Neuronal stem cell (in vitro differentiated cells): ENCODE data around the gene ZBTB7C.
A peak's percentile ranks its signal among the peaks of the same experiment; 100 is the strongest.

ENCODE experiments used
- DNase-seq: peaks from one replicate; pipeline ENCODE4 v3.0.0-alpha.2; 2013; ENCODE audit warnings: low spot score
- H2AFZ ChIP-seq: one replicate; pipeline ENCODE4 v1.6.1; 2013; ENCODE audit warnings: mild to moderate bottlenecking, low read length, inconsistent platforms
- H2AK5ac ChIP-seq: 2 replicates; pipeline ENCODE4 v1.6.1; 2013; ENCODE audit warnings: low read depth, mild to moderate bottlenecking, inconsistent platforms, low read length, moderate library complexity, mixed read lengths
- H2BK120ac ChIP-seq: 2 replicates; pipeline ENCODE4 v1.6.1; 2013; ENCODE audit warnings: low read depth, mild to moderate bottlenecking, inconsistent platforms, low read length, moderate library complexity, mixed read lengths
- H2BK12ac ChIP-seq: one replicate; pipeline ENCODE4 v1.6.1; 2013; ENCODE audit warnings: low read length, inconsistent platforms
- H2BK15ac ChIP-seq: 2 replicates; pipeline ENCODE4 v1.6.1; 2013; ENCODE audit warnings: mild to moderate bottlenecking, low read length, inconsistent platforms, mixed read lengths
- H2BK5ac ChIP-seq: one replicate; pipeline ENCODE4 v1.6.1; 2013; ENCODE audit warnings: inconsistent platforms, mild to moderate bottlenecking, low read length, moderate library complexity
- H3K14ac ChIP-seq: one replicate; pipeline ENCODE4 v1.6.1; 2013; ENCODE audit warnings: low read length, inconsistent platforms
- H3K18ac ChIP-seq: 2 replicates; pipeline ENCODE4 v1.6.1; 2013; ENCODE audit warnings: low read length, inconsistent platforms
- H3K23ac ChIP-seq: 2 replicates; pipeline ENCODE4 v1.6.1; 2013; ENCODE audit warnings: low read depth, mild to moderate bottlenecking, mixed read lengths, low read length, inconsistent platforms; ENCODE audit not compliant: poor library complexity
- H3K27ac ChIP-seq: replicated peaks from 3 replicates; pipeline ENCODE4 v1.5.1; 2013; ENCODE audit warnings: low read length, inconsistent platforms
- H3K27me3 ChIP-seq, 3 experiments: 2 replicates each; pipeline ENCODE4 v1.6.1; 2013; ENCODE audit warnings: low read length in 3 of 3, mild to moderate bottlenecking in 2 of 3, inconsistent platforms in 1 of 3, low read depth in 1 of 3, mixed read lengths in 1 of 3, moderate library complexity in 1 of 3; ENCODE audit not compliant: control insufficient read depth in 3 of 3, insufficient read depth in 3 of 3
- H3K36me3 ChIP-seq, 2 donors: replicated peaks in 1 of 2; 2 replicates each; pipeline ENCODE4 v1.6.1; 2013; ENCODE audit warnings: low read length in 2 of 2; ENCODE audit not compliant: control insufficient read depth in 2 of 2, insufficient read depth in 2 of 2
- H3K4ac ChIP-seq: 2 replicates; pipeline ENCODE4 v1.6.1; 2013; ENCODE audit warnings: inconsistent platforms, mild to moderate bottlenecking, low read length, moderate library complexity
- H3K4me1 ChIP-seq, 2 donors: 1 replicate in 1 of 2; 2 replicates in 1 of 2; pipeline ENCODE4 v1.6.1; 2013; ENCODE audit warnings: low read length in 2 of 2, low read depth in 1 of 2; ENCODE audit not compliant: control insufficient read depth in 2 of 2, insufficient read depth in 1 of 2
- H3K4me2 ChIP-seq: one replicate; pipeline ENCODE4 v1.6.1; 2013; ENCODE audit warnings: mild to moderate bottlenecking, low read length, inconsistent platforms; ENCODE audit not compliant: insufficient read depth, poor library complexity, severe bottlenecking
- H3K4me3 ChIP-seq, 2 donors: 2 replicates each; pipeline ENCODE4 v1.5.1; 2013; ENCODE audit warnings: low read length in 2 of 2, mild to moderate bottlenecking in 2 of 2, inconsistent platforms in 1 of 2, moderate library complexity in 1 of 2
- H3K79me1 ChIP-seq: one replicate; pipeline ENCODE4 v1.6.1; 2013; ENCODE audit warnings: low read depth, mild to moderate bottlenecking, inconsistent platforms, low read length, moderate library complexity
- H3K9ac ChIP-seq: one replicate; pipeline ENCODE4 v1.6.1; 2013; ENCODE audit warnings: mild to moderate bottlenecking, low read depth, low read length, inconsistent platforms; ENCODE audit not compliant: poor library complexity
- H3K9me3 ChIP-seq, 2 donors: replicated peaks in 1 of 2; 2 replicates each; pipeline versions ENCODE3 to v1.6.1; 2013; ENCODE audit warnings: low read length in 2 of 2, mild to moderate bottlenecking in 2 of 2, inconsistent platforms in 1 of 2, low read depth in 1 of 2, mixed read lengths in 1 of 2, moderate library complexity in 1 of 2; ENCODE audit not compliant: control insufficient read depth in 2 of 2, insufficient read depth in 1 of 2
- H4K8ac ChIP-seq: one replicate; pipeline ENCODE4 v1.6.1; 2013; ENCODE audit warnings: low read depth, mild to moderate bottlenecking, inconsistent platforms, low read length, moderate library complexity
- H4K91ac ChIP-seq: one replicate; pipeline ENCODE4 v1.6.1; 2013; ENCODE audit warnings: low read length, low read depth, mild to moderate bottlenecking, inconsistent platforms; ENCODE audit not compliant: poor library complexity
- WGBS, 2 donors: extraction: QIAGEN DNeasy Blood & Tissue Kit; methylation state at CpG; one replicate each; pipeline ENCODE4 v1.1.7; 2013; ENCODE audit warnings: missing lambda C conversion rate in 2 of 2, mixed read lengths in 1 of 2; ENCODE audit not compliant: insufficient read length in 2 of 2, insufficient replicate concordance in 1 of 2; ENCODE audit errors: extremely low coverage in 2 of 2; 5-methylcytosine and 5-hydroxymethylcytosine counted together

The ZBTB7C gene

GRCh38 chr18:48410095-48410920 lies 1.1 kb upstream of the ZBTB7C start:
- no peak overlapping the region for H2BK5ac ChIP-seq
- H3K4me1 ChIP-seq, result peaks cover 4 to 20% of the 10 kb centered on the region in 2 donors
- no peak overlapping the region for H2BK12ac ChIP-seq
- H3K27me3 ChIP-seq, result peaks cover 7 to 63% (median 36%) of the 10 kb centered on the region in 3 experiments
- peak overlapping the region; percentile 91 for H3K18ac ChIP-seq
- DNase-seq, result peak; percentile 89
- no peak overlapping the region for H3K14ac ChIP-seq
- H3K9ac ChIP-seq, result peak overlapping the region; percentile 82
- WGBS, 2 donors, result no CpG with 5 or more reads among the region's 77 CpGs
- peak overlapping the region; percentile 97 for H3K4me2 ChIP-seq
- no peak overlapping the region for H2AK5ac ChIP-seq
- H3K4me3 ChIP-seq, result peak overlapping the region; percentile 50 to 87
- no peaks in the 10 kb centered on the region for H3K9me3 ChIP-seq
- H3K36me3 ChIP-seq, result no peaks in the 10 kb centered on the region
- no peak overlapping the region for H2BK15ac ChIP-seq
- peak overlapping the region; percentile 22 for H3K23ac ChIP-seq
- no peak overlapping the region for H4K91ac ChIP-seq
- H2BK120ac ChIP-seq, result no peak overlapping the region
- H4K8ac ChIP-seq, result no peak overlapping the region
- H3K4ac ChIP-seq, result no peak overlapping the region
- H3K27ac ChIP-seq, result no peak overlapping the region
- H3K79me1 ChIP-seq, result no peaks in the 10 kb centered on the region
- peak overlapping the region; percentile 99 for H2AFZ ChIP-seq

GRCh38 chr18:48409591-48410094 lies 460 bp upstream of the ZBTB7C start:
- H2AFZ ChIP-seq, result peak overlapping the region; percentile 99
- peak overlapping the region; percentile 65 for H3K9ac ChIP-seq
- no peak overlapping the region for H4K8ac ChIP-seq
- no peak overlapping the region for H3K27ac ChIP-seq
- no peaks in the 10 kb centered on the region for H3K79me1 ChIP-seq
- no peak overlapping the region for H4K91ac ChIP-seq
- H3K14ac ChIP-seq, result no peak overlapping the region
- no peak for DNase-seq
- H2AK5ac ChIP-seq, result no peak overlapping the region
- H2BK12ac ChIP-seq, result no peak overlapping the region
- H3K23ac ChIP-seq, result peak overlapping the region; percentile 22
- H3K4me2 ChIP-seq, result peak overlapping the region; percentile 97
- H3K4me3 ChIP-seq, result peak overlapping the region; percentile 50 to 87
- peaks cover 7 to 69% (median 36%) of the 10 kb centered on the region in 3 experiments for H3K27me3 ChIP-seq
- no peak overlapping the region for H2BK15ac ChIP-seq
- no peak overlapping the region for H2BK5ac ChIP-seq
- peak overlapping the region; percentile 91 for H3K18ac ChIP-seq
- WGBS, 2 donors, result no CpG with 5 or more reads among the region's 55 CpGs
- H2BK120ac ChIP-seq, result no peak overlapping the region
- no peaks in the 10 kb centered on the region for H3K9me3 ChIP-seq
- H3K36me3 ChIP-seq, result no peaks in the 10 kb centered on the region
- no peak overlapping the region for H3K4ac ChIP-seq
- peaks cover 4 to 25% of the 10 kb centered on the region in 2 donors for H3K4me1 ChIP-seq

GRCh38 chr18:48408111-48408726 lies 964 bp downstream of the ZBTB7C start:
- H3K4me3 ChIP-seq, result peak overlapping the region; percentile 50 to 86
- H3K4me2 ChIP-seq, result peak overlapping the region; percentile 89
- H2BK15ac ChIP-seq, result peak overlapping the region; percentile 44
- H2BK120ac ChIP-seq, result no peak overlapping the region
- H3K14ac ChIP-seq, result no peak overlapping the region
- no peak overlapping the region for H2AK5ac ChIP-seq
- H3K79me1 ChIP-seq, result no peaks in the 10 kb centered on the region
- peak overlapping the region; percentile 46 for H3K9ac ChIP-seq
- H4K8ac ChIP-seq, result no peak overlapping the region
- H3K9me3 ChIP-seq, result no peaks in the 10 kb centered on the region
- no peak overlapping the region for H3K27ac ChIP-seq
- no peaks in the 10 kb centered on the region for H3K36me3 ChIP-seq
- DNase-seq, result no peak
- peaks cover 7 to 77% (median 33%) of the 10 kb centered on the region in 3 experiments for H3K27me3 ChIP-seq
- H3K4ac ChIP-seq, result no peak overlapping the region
- H2BK5ac ChIP-seq, result no peak overlapping the region
- H3K23ac ChIP-seq, result peak overlapping the region; percentile 76
- no peak overlapping the region for H2BK12ac ChIP-seq
- peak overlapping the region; percentile 78 for H3K18ac ChIP-seq
- H3K4me1 ChIP-seq, result peaks cover 4 to 29% of the 10 kb centered on the region in 2 donors
- no peak overlapping the region for H4K91ac ChIP-seq
- peak overlapping the region; percentile 94 for H2AFZ ChIP-seq
- WGBS, 2 donors, result no CpG with 5 or more reads among the region's 42 CpGs

GRCh38 chr18:48407358-48407757 lies 1.8 kb downstream of the ZBTB7C start:
- Histone ChIP-seq H4K8ac (no peak overlapping the region), H3K79me1 (no peaks in the 10 kb centered on the region), H4K91ac (no peak overlapping the region), H2BK120ac (no peak overlapping the region), H3K36me3 (no peaks in the 10 kb centered on the region), H3K27me3 (peaks cover 7 to 78% (median 33%) of the 10 kb centered on the region in 3 experiments), H2AK5ac (no peak overlapping the region), H3K9me3 (no peaks in the 10 kb centered on the region), H2BK12ac (no peak overlapping the region), H3K4me1 (peaks cover 4 to 29% of the 10 kb centered on the region in 2 donors), H2BK15ac (no peak overlapping the region), H3K4me3 (no peak overlapping the region), H2AFZ (no peak overlapping the region), H3K27ac (no peak overlapping the region), H3K14ac (no peak overlapping the region), H3K23ac (no peak overlapping the region), H3K4me2 (no peak overlapping the region), H3K18ac (no peak overlapping the region), H3K4ac (no peak overlapping the region), H2BK5ac (no peak overlapping the region), H3K9ac (no peak overlapping the region)
- WGBS, 2 donors, result no CpG with 5 or more reads among the region's 3 CpGs
- no peak for DNase-seq
